ENCODE data around the gene FRK. TPM values are rescaled to one million over a fixed set of nuclear protein-coding genes. Genes with fewer than 3 reads are reported as not detected.
A peak's percentile ranks its signal among the peaks of the same experiment; 100 is the strongest.

Gene FRK
- total RNA-seq, 1 donor from 2014 or later: 0.11 TPM

DNA sequence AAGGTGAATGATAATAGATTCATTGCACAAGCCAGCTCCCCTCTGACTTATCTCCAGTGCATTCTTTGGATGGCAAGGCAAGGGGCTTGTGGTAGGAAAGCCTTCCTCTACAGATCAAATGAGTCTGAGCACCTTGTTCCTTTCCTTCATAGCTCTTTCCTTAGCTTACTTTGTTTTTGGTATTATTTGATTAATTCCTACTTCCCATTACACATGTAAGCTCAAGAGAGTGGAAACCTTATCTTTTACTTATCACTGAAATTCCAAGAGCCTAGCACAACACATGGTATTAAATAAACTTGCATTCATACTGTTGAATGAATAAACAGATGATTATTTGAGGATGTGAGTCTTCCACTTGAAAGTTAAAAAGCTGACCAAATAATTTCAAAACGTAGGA is 41.7 kb downstream of the FRK start:
- no peaks in the 10 kb centered on the region for H3K36me3 ChIP-seq
- H3K27ac ChIP-seq: no peak overlapping the region
- no peak overlapping the region for H3K4me2 ChIP-seq
- H2AFZ ChIP-seq (replicated peaks): no peak overlapping the region
- no peaks in the 10 kb centered on the region for H3K36me3 Mint-ChIP-seq
- no peaks in the 10 kb centered on the region for H3K9me3 ChIP-seq (ENCODE audit: low read depth)
- TF ChIP-seq, protein P1, sequence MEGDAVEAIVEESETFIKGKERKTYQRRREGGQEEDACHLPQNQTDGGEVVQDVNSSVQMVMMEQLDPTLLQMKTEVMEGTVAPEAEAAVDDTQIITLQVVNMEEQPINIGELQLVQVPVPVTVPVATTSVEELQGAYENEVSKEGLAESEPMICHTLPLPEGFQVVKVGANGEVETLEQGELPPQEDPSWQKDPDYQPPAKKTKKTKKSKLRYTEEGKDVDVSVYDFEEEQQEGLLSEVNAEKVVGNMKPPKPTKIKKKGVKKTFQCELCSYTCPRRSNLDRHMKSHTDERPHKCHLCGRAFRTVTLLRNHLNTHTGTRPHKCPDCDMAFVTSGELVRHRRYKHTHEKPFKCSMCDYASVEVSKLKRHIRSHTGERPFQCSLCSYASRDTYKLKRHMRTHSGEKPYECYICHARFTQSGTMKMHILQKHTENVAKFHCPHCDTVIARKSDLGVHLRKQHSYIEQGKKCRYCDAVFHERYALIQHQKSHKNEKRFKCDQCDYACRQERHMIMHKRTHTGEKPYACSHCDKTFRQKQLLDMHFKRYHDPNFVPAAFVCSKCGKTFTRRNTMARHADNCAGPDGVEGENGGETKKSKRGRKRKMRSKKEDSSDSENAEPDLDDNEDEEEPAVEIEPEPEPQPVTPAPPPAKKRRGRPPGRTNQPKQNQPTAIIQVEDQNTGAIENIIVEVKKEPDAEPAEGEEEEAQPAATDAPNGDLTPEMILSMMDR (IDR thresholded peaks at IDR 0.05): no peak
- no peak for TF ChIP-seq EZH2phosphoT487 (IDR thresholded peaks at IDR 0.05)
- no peak for TF ChIP-seq EZH2 (IDR thresholded peaks at IDR 0.05)
- H3K9me3 Mint-ChIP-seq: no peaks in the 10 kb centered on the region
- H3K27ac Mint-ChIP-seq: no peak overlapping the region
- no peaks in the 10 kb centered on the region for H3F3A ChIP-seq (ENCODE audit: low read depth)
- no peak for DNase-seq (ENCODE audit: low spot score)
- no peak overlapping the region for H3K4me3 ChIP-seq
- H3K4me3 Mint-ChIP-seq: no peak overlapping the region
- no peaks in the 10 kb centered on the region for H4K20me1 ChIP-seq (ENCODE audit: low read depth)
- H3K79me2 ChIP-seq (ENCODE audit: low read depth): no peaks in the 10 kb centered on the region
- H3K4me1 ChIP-seq: peaks cover 11% of the 10 kb centered on the region
- H3K4me1 Mint-ChIP-seq: peaks cover 2% of the 10 kb centered on the region
- H3K27me3 Mint-ChIP-seq (ENCODE audit: insufficient read depth, low read depth): peaks cover 2% of the 10 kb centered on the region
- H3K9ac ChIP-seq: no peak overlapping the region
- no peaks in the 10 kb centered on the region for H3K27me3 ChIP-seq

DNA sequence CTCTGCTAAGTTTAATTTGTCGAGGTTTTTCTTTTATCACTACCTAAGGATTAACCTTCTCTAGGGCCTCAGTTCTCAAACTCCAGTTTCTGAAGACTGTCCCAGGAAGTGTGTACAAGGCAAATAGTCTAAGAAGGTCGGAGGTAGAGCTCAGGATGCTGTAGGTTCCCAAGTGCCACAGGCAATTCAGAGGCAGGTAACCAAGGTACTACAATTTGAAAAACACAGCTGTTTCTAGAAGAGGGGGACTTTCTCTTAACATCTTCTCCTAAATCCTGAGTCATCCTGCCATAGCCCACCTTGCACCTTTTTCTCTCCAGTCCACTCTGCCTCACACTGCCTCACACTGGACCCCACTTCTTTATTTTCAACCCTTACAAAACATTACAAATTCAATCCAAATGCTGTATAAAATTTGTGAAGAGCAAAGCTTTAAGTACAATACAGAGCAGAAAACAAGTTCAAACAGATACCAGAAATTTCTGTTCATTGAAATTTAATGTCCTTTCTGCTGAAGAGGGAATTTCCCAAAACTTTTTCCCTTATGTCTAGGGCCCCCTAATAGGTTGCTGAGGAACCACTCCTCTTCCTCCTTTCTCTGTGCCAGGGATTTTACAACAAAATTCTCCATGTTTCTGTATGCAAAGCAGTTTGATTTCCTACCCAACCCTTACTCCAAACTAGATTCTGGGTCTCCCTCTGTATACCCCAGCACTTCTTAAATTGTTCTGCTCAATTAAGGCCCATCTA is 43.0 kb downstream of the FRK start:
- Histone ChIP-seq H3K27me3 (no peaks in the 10 kb centered on the region), H3K9me3 (ENCODE audit: low read depth) (no peaks in the 10 kb centered on the region), H3K4me1 (peaks cover 11% of the 10 kb centered on the region), H3K27ac (no peak overlapping the region), H3F3A (ENCODE audit: low read depth) (no peaks in the 10 kb centered on the region), H4K20me1 (ENCODE audit: low read depth) (no peaks in the 10 kb centered on the region), H3K4me2 (peak overlapping the region; percentile 56), H3K4me3 (no peak overlapping the region), H3K9ac (no peak overlapping the region), H3K79me2 (ENCODE audit: low read depth) (no peaks in the 10 kb centered on the region), H2AFZ (replicated peaks) (peak overlapping the region; percentile 94), H3K36me3 (no peaks in the 10 kb centered on the region)
- H3K9me3 Mint-ChIP-seq: no peaks in the 10 kb centered on the region
- no peak for DNase-seq (ENCODE audit: low spot score)
- H3K4me1 Mint-ChIP-seq: peaks cover 2% of the 10 kb centered on the region
- no peak overlapping the region for H3K4me3 Mint-ChIP-seq
- H3K27ac Mint-ChIP-seq: no peak overlapping the region
- no peak for TF ChIP-seq EZH2 (IDR thresholded peaks at IDR 0.05)
- TF ChIP-seq EZH2phosphoT487 (IDR thresholded peaks at IDR 0.05): no peak
- TF ChIP-seq, protein P1 (IDR thresholded peaks at IDR 0.05): no peak
- H3K36me3 Mint-ChIP-seq: no peaks in the 10 kb centered on the region
- H3K27me3 Mint-ChIP-seq (ENCODE audit: insufficient read depth, low read depth): peaks cover 2% of the 10 kb centered on the region

GRCh38 chr6:116016846-116017545 is 43.7 kb downstream of the FRK start:
- Mint-ChIP-seq H3K4me1 (peaks cover 2% of the 10 kb centered on the region), H3K9me3 (no peaks in the 10 kb centered on the region), H3K4me3 (no peak overlapping the region), H3K27me3 (ENCODE audit: insufficient read depth, low read depth) (peaks cover 2% of the 10 kb centered on the region), H3K36me3 (no peaks in the 10 kb centered on the region), H3K27ac (no peak overlapping the region)
- H3K4me3 ChIP-seq: no peak overlapping the region
- H3F3A ChIP-seq (ENCODE audit: low read depth): no peaks in the 10 kb centered on the region
- peaks cover 11% of the 10 kb centered on the region for H3K4me1 ChIP-seq
- no peaks in the 10 kb centered on the region for H3K27me3 ChIP-seq
- H2AFZ ChIP-seq (replicated peaks): peak overlapping the region; percentile 94
- no peak overlapping the region for H3K9ac ChIP-seq
- TF ChIP-seq, protein P1 (IDR thresholded peaks at IDR 0.05): no peak
- no peaks in the 10 kb centered on the region for H4K20me1 ChIP-seq (ENCODE audit: low read depth)
- DNase-seq (ENCODE audit: low spot score): no peak
- no peaks in the 10 kb centered on the region for H3K36me3 ChIP-seq
- peak overlapping the region; percentile 56 for H3K4me2 ChIP-seq
- no peaks in the 10 kb centered on the region for H3K9me3 ChIP-seq (ENCODE audit: low read depth)
- H3K79me2 ChIP-seq (ENCODE audit: low read depth): no peaks in the 10 kb centered on the region
- H3K27ac ChIP-seq: no peak overlapping the region

Measured in neural progenitor cell (in vitro differentiated cells).